Esophagus muscularis mucosa (tissue), 3 donors: Measurements from ENCODE around the gene OR10H4.

Experiments used
- CTCF ChIP-seq, 3 experiments: fragments of 200-600 bp in 2 of 3; fragments of 450-650 bp in 1 of 3; sonication (generic) in 2 of 3; IDR thresholded peaks; one replicate each; pipeline ENCODE4 v1.5.1; 2017 to 2019; ENCODE audit warnings: antibody characterized with exemption in 3 of 3, mild to moderate bottlenecking in 2 of 3, moderate library complexity in 1 of 3
- POLR2A ChIP-seq: fragments of 450-650 bp; IDR thresholded peaks from one replicate; pipeline ENCODE4 v1.6.1; 2017; ENCODE audit warnings: antibody characterized with exemption, moderate library complexity, mild to moderate bottlenecking, low read depth
- POLR2AphosphoS5 ChIP-seq, 2 donors: sonication (generic); formaldehyde crosslinking; IDR thresholded peaks; one replicate each; pipeline ENCODE4 v1.6.1; 2017; ENCODE audit warnings: antibody characterized with exemption in 2 of 2

DNA sequence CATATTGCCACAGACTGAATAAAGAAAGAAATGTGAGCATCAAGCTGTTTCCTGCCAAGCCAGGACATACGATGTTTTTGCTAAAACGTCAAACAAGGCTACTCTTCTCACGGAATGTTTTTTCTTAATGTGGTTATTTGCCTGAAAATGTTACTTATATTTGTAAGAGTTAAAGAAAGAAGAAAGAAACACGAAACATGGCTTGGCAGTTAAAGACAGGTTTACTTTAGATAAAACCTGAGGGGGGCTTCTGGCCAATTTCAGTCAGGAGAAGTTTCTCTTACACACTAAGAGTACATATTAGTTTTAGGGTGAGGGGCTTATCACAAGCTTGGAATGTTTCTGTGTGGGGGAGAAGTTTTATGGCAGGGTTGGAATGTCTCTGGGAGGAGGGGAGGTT lies 4.4 kb upstream of the OR10H4 start:
- TF ChIP-seq CTCF (IDR thresholded peaks at IDR 0.05) (no peak), POLR2A (no peak), POLR2AphosphoS5 (IDR thresholded peaks at IDR 0.05) (no peak)
